Choroid plexus epithelial cell (primary cell): ENCODE results near the gene CTSW.

Source experiments
- DNase-seq: peaks from one replicate; pipeline ENCODE4 v3.0.0-alpha.2; 2010; ENCODE audit warnings: low read depth
- H3K4me3 ChIP-seq: 2 replicates; pipeline ENCODE4 v1.5.1; 2011; ENCODE audit warnings: low read depth, mild to moderate bottlenecking, control low read depth, low read length, moderate library complexity
- CTCF ChIP-seq: conservative IDR thresholded peaks from 2 replicates; pipeline ENCODE4 v1.5.1; 2011; ENCODE audit warnings: low read depth, mild to moderate bottlenecking, control low read depth, inconsistent platforms, low read length, moderate library complexity

Gene CTSW

GRCh38 chr11:65856689-65857499, 22.7 kb upstream of the CTSW start:
- no peak for TF ChIP-seq CTCF
- peak; percentile 74 for DNase-seq
- H3K4me3 ChIP-seq, result peak overlapping the region; percentile 92

- peak overlapping the region; percentile 92 for H3K4me3 ChIP-seq
- no peak for TF ChIP-seq CTCF
- no peak for DNase-seq
Measured at GRCh38 chr11:65857500-65857852, 22.2 kb upstream of the CTSW start.

- TF ChIP-seq CTCF, result no peak
- peak within 1 kb of the TSS; percentile 92 for H3K4me3 ChIP-seq
- DNase-seq, result peak; percentile 99
Measured at GRCh38 chr11:65857853-65858680, 21.6 kb upstream of the CTSW start, which contains the start of gene CFL1. CFL1 (minus strand) TSS chr11:65858180; CDS start chr11:65858099, 81 bp downstream.

- H3K4me3 ChIP-seq, result peak overlapping the region; percentile 64
- DNase-seq, result no peak
- no peak for TF ChIP-seq CTCF
Measured at GRCh38 chr11:65858681-65859087, 21.0 kb upstream of the CTSW start.

- no peak for TF ChIP-seq CTCF
- peak overlapping the region; percentile 95 for H3K4me3 ChIP-seq
- peak; percentile 99 for DNase-seq
Measured at GRCh38 chr11:65859095-65859811, 20.4 kb upstream of the CTSW start.

- no peak for DNase-seq
Measured at GRCh38 chr11:65859812-65860277, 19.8 kb upstream of the CTSW start.

More at GRCh38 chr11:65859812-65860277, 19.8 kb upstream of the CTSW start:
- H3K4me3 ChIP-seq, result peak overlapping the region; percentile 95
- no peak for TF ChIP-seq CTCF
